Measurements from ENCODE around the gene OR2B6.

OR2B6 gene

GRCh38 chr6:28000351-28001045 is 43.5 kb downstream of the OR2B6 start:
- no peak for DNase-seq (ENCODE audit: low read depth)

DNA sequence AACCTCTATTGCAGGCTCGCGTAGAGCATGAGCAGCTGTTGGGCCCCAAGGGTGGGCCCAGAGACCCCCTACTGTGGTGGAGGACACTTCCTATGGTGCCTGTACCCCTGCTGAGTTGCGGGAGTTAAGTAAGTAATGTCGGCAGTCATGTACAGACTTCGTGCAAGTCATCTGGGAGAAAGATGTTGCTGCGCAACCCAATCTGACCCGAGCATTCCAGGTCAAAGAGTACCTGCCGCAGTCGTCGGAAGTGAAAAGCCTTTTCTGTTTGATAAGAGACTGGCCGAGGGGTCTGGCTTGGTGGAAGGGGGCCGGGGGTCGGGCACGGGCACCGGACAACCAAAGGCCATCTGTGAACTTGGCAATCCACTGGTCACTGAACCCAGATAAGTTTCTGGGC is 44.3 kb downstream of the OR2B6 start:
- no peak for DNase-seq (ENCODE audit: low read depth)

GRCh38 chr6:28001751-28002150 is 44.7 kb downstream of the OR2B6 start:
- DNase-seq (ENCODE audit: low read depth), result no peak

GRCh38 chr6:28002161-28002560 is 45.1 kb downstream of the OR2B6 start:
- DNase-seq (ENCODE audit: low read depth), result no peak

DNA sequence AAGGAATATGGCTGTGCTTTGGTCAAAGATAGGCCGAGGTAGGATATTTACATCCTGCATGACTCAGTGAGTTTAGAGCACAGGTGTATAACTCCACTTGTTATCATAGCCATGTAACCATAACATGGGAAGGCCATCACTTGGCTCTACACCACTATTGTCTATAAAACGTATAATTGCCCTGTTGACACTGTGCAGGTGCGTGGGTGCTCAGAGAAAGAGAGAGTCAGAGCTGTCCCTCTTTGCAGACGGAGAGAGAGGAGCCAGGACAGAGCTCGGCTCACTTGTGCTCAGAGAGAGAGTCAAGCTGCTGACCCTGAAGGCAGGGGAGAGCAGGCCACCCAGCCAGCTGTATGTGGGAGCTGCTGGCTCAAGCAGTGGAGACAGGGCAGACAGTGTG is 46.0 kb downstream of the OR2B6 start:
- no peak for DNase-seq (ENCODE audit: low read depth)

DNA sequence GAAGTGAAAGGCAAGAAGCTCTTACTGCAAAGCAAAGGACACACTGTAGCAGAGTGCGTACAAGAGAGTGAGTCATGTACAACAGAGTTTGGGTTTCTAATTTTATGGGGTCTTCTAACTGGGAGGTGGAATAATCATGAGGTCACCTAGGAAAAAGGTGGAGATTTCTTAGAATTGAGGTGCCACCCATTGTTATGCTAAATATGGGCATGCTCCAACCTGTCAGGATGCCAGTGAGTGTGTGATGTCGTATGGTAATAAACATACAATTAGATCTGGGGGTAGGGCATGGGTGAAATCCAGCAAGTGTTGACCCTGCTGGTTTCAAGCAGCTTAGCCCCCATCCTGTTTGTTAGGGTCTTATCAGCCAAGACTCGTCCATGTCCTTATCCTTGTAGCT is 46.6 kb downstream of the OR2B6 start:
- no peak for DNase-seq (ENCODE audit: low read depth)

GRCh38 chr6:28004350-28005151 is 47.5 kb downstream of the OR2B6 start:
- DNase-seq (ENCODE audit: low read depth), result no peak

- no peak for DNase-seq (ENCODE audit: low read depth)
These were observed 48.3 kb downstream of the OR2B6 start for GRCh38 chr6:28005152-28005890.

DNA sequence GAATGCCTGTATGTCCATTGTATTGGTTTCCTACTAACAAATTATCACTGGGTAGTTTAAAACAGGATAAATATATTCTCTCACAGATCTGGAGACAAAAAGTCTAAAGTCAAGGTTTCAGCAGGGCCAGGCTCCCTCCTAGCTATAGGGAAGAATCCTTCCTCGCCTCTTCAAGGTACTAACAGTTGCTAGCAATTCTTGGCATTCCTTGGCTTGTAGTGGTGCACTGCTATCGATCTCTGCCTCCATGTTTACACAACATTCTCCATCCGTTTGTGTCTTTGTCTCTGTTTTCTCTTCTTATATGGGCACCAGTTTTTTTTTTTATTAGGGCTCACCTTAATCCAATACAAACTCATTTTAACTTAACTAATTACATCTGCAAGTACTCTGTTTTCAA is 48.9 kb downstream of the OR2B6 start:
- DNase-seq (ENCODE audit: low read depth), result no peak

Measured in stimulated activated CD8-positive, alpha-beta memory T cell treated with anti-CD3 and anti-CD28 coated beads, Interleukin-15, amount 100 ng/mL, for 1 hour (primary cell).